DND-41 (cell line): ENCODE measurements around the gene CDH5.

Source experiments
- ATAC-seq: fragments of 200-7000 bp; cut with Tn5 transposase; 3 replicates; pipeline ENCODE4 v1.9.1; 2021; ENCODE audit warnings: low read depth; ENCODE audit not compliant: insufficient read depth
- DNase-seq: peaks from one replicate; pipeline ENCODE4 v3.0.0-alpha.2; 2020
- H2AFZ ChIP-seq: 2 replicates; pipeline ENCODE4 v1.6.0; 2012; ENCODE audit warnings: low read depth, low read length
- H3K27ac ChIP-seq: 2 replicates; pipeline ENCODE4 v1.5.1; 2012; ENCODE audit warnings: low read length, inconsistent platforms
- H3K27me3 ChIP-seq: fragments of 200-600 bp; sonication (generic); 2 replicates; pipeline ENCODE4 v1.6.0; 2012; ENCODE audit warnings: low read length, mild to moderate bottlenecking, inconsistent platforms; ENCODE audit not compliant: insufficient read depth, poor library complexity
- H3K36me3 ChIP-seq: 2 replicates; pipeline ENCODE4 v1.5.1; 2012; ENCODE audit warnings: low read length, inconsistent platforms; ENCODE audit not compliant: insufficient read depth
- H3K4me1 ChIP-seq: 2 replicates; pipeline ENCODE4 v1.5.1; 2012; ENCODE audit warnings: mild to moderate bottlenecking, low read length; ENCODE audit not compliant: insufficient read depth
- H3K4me2 ChIP-seq: 2 replicates; pipeline ENCODE4 v1.6.0; 2012; ENCODE audit warnings: mild to moderate bottlenecking, moderate library complexity, low read length, inconsistent platforms; ENCODE audit not compliant: insufficient read depth
- H3K4me3 ChIP-seq, 2 experiments: fragments of 200-600 bp in 1 of 2; shearing (Covaris generic) in 1 of 2; 2 replicates each; pipeline ENCODE4 v1.5.1; 2012 to 2016; ENCODE audit warnings: inconsistent platforms in 2 of 2, low read length in 2 of 2, mild to moderate bottlenecking in 2 of 2, low read depth in 1 of 2, moderate library complexity in 1 of 2
- H3K79me2 ChIP-seq: 2 replicates; pipeline ENCODE4 v1.6.0; 2012; ENCODE audit warnings: low read length, inconsistent platforms; ENCODE audit not compliant: insufficient read depth
- H3K9ac ChIP-seq: 2 replicates; pipeline ENCODE4 v1.6.0; 2012; ENCODE audit warnings: low read depth, mild to moderate bottlenecking, inconsistent platforms, low read length, moderate library complexity
- H3K9me3 ChIP-seq: 2 replicates; pipeline ENCODE4 v1.5.1; 2012; ENCODE audit warnings: low read length, moderate library complexity, mild to moderate bottlenecking, inconsistent platforms; ENCODE audit not compliant: insufficient read depth, severe bottlenecking
- H4K20me1 ChIP-seq: 2 replicates; pipeline ENCODE4 v1.6.0; 2012; ENCODE audit warnings: low read length; ENCODE audit not compliant: insufficient read depth
- EZH2 ChIP-seq: IDR thresholded peaks from 3 replicates; pipeline ENCODE4 v1.6.1; 2012; ENCODE audit warnings: borderline replicate concordance, low read depth, mild to moderate bottlenecking, moderate library complexity, low read length, inconsistent platforms; ENCODE audit not compliant: severe bottlenecking
- TF ChIP-seq, protein P1 (sequence below): IDR thresholded peaks from 2 replicates; pipeline ENCODE4 v1.5.1; 2012; ENCODE audit warnings: borderline replicate concordance, low read length, moderate library complexity, mild to moderate bottlenecking; ENCODE audit not compliant: poor library complexity, severe bottlenecking; ENCODE audit errors: extremely low read depth

The CDH5 gene

GRCh38 chr16:66386629-66387622, 20.4 kb downstream of the CDH5 start:
- Histone ChIP-seq H3K36me3 (no peaks in the 10 kb centered on the region), H3K4me2 (no peak overlapping the region), H4K20me1 (no peaks in the 10 kb centered on the region), H3K9ac (no peak overlapping the region), H3K4me3 (no peak overlapping the region), H3K27me3 (peaks cover 9% of the 10 kb centered on the region), H2AFZ (no peak overlapping the region), H3K79me2 (no peaks in the 10 kb centered on the region), H3K27ac (no peak overlapping the region), H3K9me3 (no peaks in the 10 kb centered on the region), H3K4me1 (no peaks in the 10 kb centered on the region)
- ATAC-seq (no peak), DNase-seq (no peak)
- TF ChIP-seq EZH2, result no peak
- TF ChIP-seq, protein P1, sequence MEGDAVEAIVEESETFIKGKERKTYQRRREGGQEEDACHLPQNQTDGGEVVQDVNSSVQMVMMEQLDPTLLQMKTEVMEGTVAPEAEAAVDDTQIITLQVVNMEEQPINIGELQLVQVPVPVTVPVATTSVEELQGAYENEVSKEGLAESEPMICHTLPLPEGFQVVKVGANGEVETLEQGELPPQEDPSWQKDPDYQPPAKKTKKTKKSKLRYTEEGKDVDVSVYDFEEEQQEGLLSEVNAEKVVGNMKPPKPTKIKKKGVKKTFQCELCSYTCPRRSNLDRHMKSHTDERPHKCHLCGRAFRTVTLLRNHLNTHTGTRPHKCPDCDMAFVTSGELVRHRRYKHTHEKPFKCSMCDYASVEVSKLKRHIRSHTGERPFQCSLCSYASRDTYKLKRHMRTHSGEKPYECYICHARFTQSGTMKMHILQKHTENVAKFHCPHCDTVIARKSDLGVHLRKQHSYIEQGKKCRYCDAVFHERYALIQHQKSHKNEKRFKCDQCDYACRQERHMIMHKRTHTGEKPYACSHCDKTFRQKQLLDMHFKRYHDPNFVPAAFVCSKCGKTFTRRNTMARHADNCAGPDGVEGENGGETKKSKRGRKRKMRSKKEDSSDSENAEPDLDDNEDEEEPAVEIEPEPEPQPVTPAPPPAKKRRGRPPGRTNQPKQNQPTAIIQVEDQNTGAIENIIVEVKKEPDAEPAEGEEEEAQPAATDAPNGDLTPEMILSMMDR, result no peak

DNA sequence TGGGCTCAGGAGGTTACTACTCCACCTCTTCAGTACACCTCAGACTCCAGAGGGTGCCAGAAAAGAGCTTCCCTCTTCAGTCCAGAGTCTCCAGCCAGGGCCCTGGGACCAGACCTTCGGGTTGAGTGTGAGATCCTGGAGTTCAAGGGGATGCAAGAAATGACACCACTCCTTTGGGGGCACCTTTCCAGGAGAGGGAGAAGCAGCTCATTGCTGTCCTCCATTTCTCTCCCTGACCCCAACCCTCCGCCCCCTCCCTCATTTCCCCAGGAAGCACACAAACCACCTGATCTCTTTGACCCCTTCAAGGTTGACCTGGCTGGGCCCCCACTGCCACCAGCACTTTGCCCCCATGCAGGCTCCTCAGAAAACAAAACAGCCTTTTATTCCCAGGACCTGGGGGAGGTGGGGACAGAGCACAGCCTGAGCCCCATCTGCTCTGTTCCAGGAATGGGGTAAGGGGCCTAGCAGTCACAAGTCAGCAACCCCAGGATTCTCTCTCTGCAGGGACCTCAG, 21.4 kb downstream of the CDH5 start:
- H3K36me3 ChIP-seq, result no peaks in the 10 kb centered on the region

DNA sequence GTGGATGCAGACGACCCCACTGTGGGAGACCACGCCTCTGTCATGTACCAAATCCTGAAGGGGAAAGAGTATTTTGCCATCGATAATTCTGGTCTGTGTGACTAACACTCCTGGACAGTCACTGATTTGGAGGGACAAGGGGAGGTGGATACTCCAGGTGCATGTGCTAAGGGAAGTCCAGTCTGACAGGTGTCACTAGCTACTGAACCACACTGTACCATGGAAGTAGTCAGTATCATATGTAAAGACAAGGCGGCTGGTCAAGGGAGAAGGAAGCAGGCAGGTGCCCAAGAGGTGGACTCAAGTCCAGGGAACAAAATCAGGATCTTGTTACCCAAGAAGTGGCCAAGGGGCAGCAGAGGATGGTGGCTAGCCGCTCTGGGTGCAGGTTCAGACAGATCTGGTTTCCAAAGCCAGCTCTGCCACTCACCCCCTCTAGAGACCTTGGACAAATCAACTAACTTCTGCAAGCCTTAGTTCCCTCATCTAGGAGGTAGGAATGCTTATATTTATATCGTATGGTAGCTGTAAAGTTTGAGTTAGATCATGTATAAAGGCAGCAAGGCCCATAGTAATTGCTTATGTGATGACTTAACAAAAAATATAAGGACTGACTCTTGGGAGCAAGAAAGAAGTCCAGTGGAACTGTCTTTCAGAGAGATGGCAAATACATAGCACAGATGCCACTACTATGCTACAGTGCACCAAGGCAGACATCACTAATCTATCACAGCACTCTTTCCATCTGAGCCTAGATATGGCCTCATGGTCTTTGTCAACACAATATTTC, 22.1 kb downstream of the CDH5 start:
- H3K27me3 ChIP-seq, result peaks cover 9% of the 10 kb centered on the region
- H3K4me3 ChIP-seq, result no peak overlapping the region
- no peaks in the 10 kb centered on the region for H3K36me3 ChIP-seq
- H3K4me2 ChIP-seq, result no peak overlapping the region
- TF ChIP-seq EZH2, result no peak
- TF ChIP-seq, protein P1, result no peak
- no peaks in the 10 kb centered on the region for H3K9me3 ChIP-seq
- H3K4me1 ChIP-seq, result no peaks in the 10 kb centered on the region
- H3K27ac ChIP-seq, result no peak overlapping the region
- H3K79me2 ChIP-seq, result no peaks in the 10 kb centered on the region
- no peak overlapping the region for H2AFZ ChIP-seq
- ATAC-seq (no peak), DNase-seq (no peak)
- H4K20me1 ChIP-seq, result no peaks in the 10 kb centered on the region
- no peak overlapping the region for H3K9ac ChIP-seq

More for the DNA sequence above, 21.4 kb downstream of the CDH5 start:
- Histone ChIP-seq H3K4me2 (no peak overlapping the region), H3K4me1 (no peaks in the 10 kb centered on the region), H3K79me2 (no peaks in the 10 kb centered on the region), H3K27ac (no peak overlapping the region), H3K27me3 (peaks cover 9% of the 10 kb centered on the region), H2AFZ (no peak overlapping the region), H3K9me3 (no peaks in the 10 kb centered on the region), H3K4me3 (no peak overlapping the region), H4K20me1 (no peaks in the 10 kb centered on the region), H3K9ac (no peak overlapping the region)
- no peak for TF ChIP-seq EZH2
- TF ChIP-seq, protein P1, result no peak
- no peak for ATAC-seq
- no peak for DNase-seq
